K562 (cell line): ENCODE data around the gene KIF25.

Experiments
- CTCF ChIP-seq, 3 experiments: IDR thresholded peaks in 2 of 3; conservative IDR thresholded peaks in 1 of 3; 2 replicates each; pipeline ENCODE4 v1.5.1; 2011 to 2012; ENCODE audit warnings: low read length in 3 of 3, mild to moderate bottlenecking in 3 of 3, control low read depth in 2 of 3, improper control_type of control experiment in 1 of 3, inconsistent platforms in 1 of 3, low read depth in 1 of 3, mixed read lengths in 1 of 3, moderate library complexity in 1 of 3; ENCODE audit not compliant: insufficient read depth in 2 of 3
- EZH2 ChIP-seq: IDR thresholded peaks from 2 replicates; pipeline ENCODE4 v1.6.1; 2012; ENCODE audit warnings: low read depth, mild to moderate bottlenecking, inconsistent platforms, low read length, borderline replicate concordance
- FOXM1 ChIP-seq, 2 experiments: fragments of 450-650 bp in 1 of 2; sonication (generic) in 1 of 2; formaldehyde crosslinking in 1 of 2; IDR thresholded peaks; 2 replicates each; pipeline versions ENCODE4 v1.6.1 to v1.9.0; 2017 to 2022; ENCODE audit warnings: low read depth in 2 of 2, mild to moderate bottlenecking in 2 of 2, missing genetic modification reagents in 1 of 2, moderate library complexity in 1 of 2
- GABPB2 ChIP-seq: fragments of 250-450 bp; sonication (Bioruptor Pico); conservative IDR thresholded peaks from 2 replicates; pipeline ENCODE4 v1.5.1; 2021; ENCODE audit warnings: mild to moderate bottlenecking
- GTF3C2 ChIP-seq: IDR thresholded peaks from 3 replicates; pipeline ENCODE4 v1.6.1; 2011; ENCODE audit warnings: borderline replicate concordance, mild to moderate bottlenecking, moderate library complexity; ENCODE audit not compliant: insufficient read length; ENCODE audit errors: extremely low read depth
- NFE2 ChIP-seq: IDR thresholded peaks from 2 replicates; pipeline ENCODE4 v1.6.1; 2014; ENCODE audit warnings: antibody characterized with exemption, low read depth
- ZFP36 ChIP-seq: fragments of 150-350 bp; IDR thresholded peaks from 2 replicates; pipeline ENCODE4 v1.6.1; 2018; ENCODE audit warnings: low read length, low read depth; ENCODE audit not compliant: partially characterized antibody

GRCh38 chr6:168086616-168087015 is 89.1 kb downstream of the KIF25 start:
- TF ChIP-seq ZFP36 (no peak), CTCF (IDR thresholded peaks at IDR 0.05 in 2 of 3, conservative IDR thresholded peaks at IDR 0.05 in 1 of 3; ENCODE audit: insufficient read depth in 2 of 3, low read depth in 1 of 3, low read length in 3 of 3) (no peak), FOXM1 (IDR thresholded peaks at IDR 0.05; ENCODE audit: low read depth) (no peak), FOXM1 (CRISPR knock-in tag; IDR thresholded peaks at IDR 0.05; ENCODE audit: low read depth) (no peak), NFE2 (no peak), GTF3C2 (no peak), EZH2 (no peak), GABPB2 (CRISPR knock-in tag) (no peak)
